B cell (primary cell): ENCODE results near the gene SOHLH1. TPM values are rescaled to one million over a fixed set of nuclear protein-coding genes. Genes with fewer than 3 reads are reported as not detected.

Experiments
- ATAC-seq: fragments of 200-7000 bp; cut with Tn5 transposase; one replicate; pipeline ENCODE4 v1.10.0; 2021; ENCODE audit warnings: low read depth, mild to moderate bottlenecking, moderate number of reproducible peaks, moderate library complexity
- CTCF ChIA-PET: fragments of 350-600 bp; sonication (Branson Sonifier 250); formaldehyde crosslinking; loops from one replicate; lab custom pipeline; 2021; ENCODE audit warnings: antibody characterized with exemption, inconsistent platforms; lab: Charles Lee
- POLR2A ChIA-PET: fragments of 350-600 bp; sonication (Branson Sonifier 250); formaldehyde crosslinking; loops from one replicate; lab custom pipeline; 2021; ENCODE audit warnings: antibody characterized with exemption; lab: Charles Lee
- DNase-seq: peaks from one replicate; pipeline ENCODE4 v3.0.0; 2013
- H2AFZ ChIP-seq: 2 replicates; pipeline ENCODE4 v1.6.1; 2012; ENCODE audit warnings: mild to moderate bottlenecking, low read depth, low read length; ENCODE audit not compliant: insufficient read depth, poor library complexity, severe bottlenecking
- H3K27ac ChIP-seq, 2 donors: 1 replicate in 1 of 2; 2 replicates in 1 of 2; pipeline ENCODE4 v1.5.1; 2012 to 2013; ENCODE audit warnings: low read length in 2 of 2, mild to moderate bottlenecking in 2 of 2, moderate library complexity in 1 of 2
- H3K27me3 ChIP-seq, 4 experiments: fragments of 200-600 bp in 1 of 4; sonication (generic) in 1 of 4; replicated peaks in 1 of 4; 1 replicate in 2 of 4; 2 replicates in 2 of 4; pipeline versions ENCODE4 v1.6.1 to v1.7.0; 2013 to 2016; ENCODE audit warnings: low read length in 3 of 4, mild to moderate bottlenecking in 2 of 4, mixed read lengths in 1 of 4, moderate library complexity in 1 of 4; ENCODE audit not compliant: insufficient read depth in 4 of 4, control insufficient read depth in 3 of 4; ENCODE audit errors: control extremely low read depth in 1 of 4
- H3K36me3 ChIP-seq, 2 experiments: replicated peaks in 1 of 2; 1 replicate in 1 of 2; 2 replicates in 1 of 2; pipeline versions ENCODE4 v1.6.1 to v1.7.1; 2013; ENCODE audit warnings: low read length in 1 of 2; ENCODE audit not compliant: insufficient read depth in 2 of 2, control insufficient read depth in 1 of 2; ENCODE audit errors: control extremely low read depth in 1 of 2, extremely low read depth in 1 of 2
- H3K4me1 ChIP-seq, 2 donors: fragments of 200-600 bp in 1 of 2; sonication (generic) in 1 of 2; 1 replicate in 1 of 2; 2 replicates in 1 of 2; pipeline versions ENCODE4 v1.5.1 to v1.6.1; 2013 to 2017; ENCODE audit warnings: low read length in 2 of 2; ENCODE audit not compliant: control insufficient read depth in 2 of 2, insufficient read depth in 2 of 2
- H3K4me2 ChIP-seq: replicated peaks from 2 replicates; pipeline ENCODE3; 2012; ENCODE audit warnings: mild to moderate bottlenecking, low read depth, low read length; ENCODE audit not compliant: poor library complexity, severe bottlenecking
- H3K4me3 ChIP-seq, 5 experiments: fragments of 200-600 bp in 1 of 5; sonication (generic) in 1 of 5; 1 replicate in 3 of 5; 2 replicates in 2 of 5; pipeline versions ENCODE4 v1.5.1 to v1.7.0; 2011 to 2016; ENCODE audit warnings: low read length in 4 of 5, mild to moderate bottlenecking in 4 of 5, low read depth in 2 of 5, control low read depth in 1 of 5, moderate library complexity in 1 of 5; ENCODE audit not compliant: insufficient read depth in 1 of 5; ENCODE audit errors: control extremely low read depth in 1 of 5, extremely low read depth in 1 of 5
- H3K79me2 ChIP-seq: fragments of 200-600 bp; sonication (generic); one replicate; pipeline ENCODE4 v1.6.0; 2016; ENCODE audit warnings: low read length; ENCODE audit not compliant: control insufficient read depth, insufficient read depth
- H3K9ac ChIP-seq: fragments of 200-600 bp; sonication (generic); 2 replicates; pipeline ENCODE4 v1.6.1; 2017; ENCODE audit warnings: mild to moderate bottlenecking, low read length, moderate library complexity
- H3K9me3 ChIP-seq, 3 donors: one replicate each; pipeline versions ENCODE4 v1.6.1 to v1.7.1; 2013; ENCODE audit warnings: low read length in 2 of 3; ENCODE audit not compliant: control insufficient read depth in 2 of 3, insufficient read depth in 1 of 3; ENCODE audit errors: control extremely low read depth in 1 of 3
- H4K20me1 ChIP-seq: 2 replicates; pipeline ENCODE4 v1.6.0; 2012; ENCODE audit warnings: mild to moderate bottlenecking, low read length; ENCODE audit not compliant: insufficient read depth, control insufficient read depth, poor library complexity, severe bottlenecking
- H3K27ac Mint-ChIP-seq: one replicate; pipeline ENCODE4 v1.8.0; 2021; ENCODE audit warnings: mixed read lengths
- H3K27me3 Mint-ChIP-seq: one replicate; pipeline ENCODE4 v1.8.0; 2021; ENCODE audit warnings: mixed read lengths
- H3K4me1 Mint-ChIP-seq: one replicate; pipeline ENCODE4 v1.8.0; 2021; ENCODE audit warnings: mixed read lengths
- H3K4me3 Mint-ChIP-seq: one replicate; pipeline ENCODE4 v1.8.0; 2021; ENCODE audit warnings: mixed read lengths
- H3K9me3 Mint-ChIP-seq: one replicate; pipeline ENCODE4 v1.8.0; 2022; ENCODE audit warnings: mixed read lengths; ENCODE audit not compliant: insufficient read depth
- EZH2 ChIP-seq: IDR thresholded peaks from 2 replicates; pipeline ENCODE4 v1.6.1; 2012; ENCODE audit warnings: borderline replicate concordance, low read depth, mild to moderate bottlenecking, moderate library complexity, low read length; ENCODE audit not compliant: insufficient read depth, poor library complexity, severe bottlenecking
- WGBS: methylation state at CpG from one replicate; pipeline ENCODE4 v1.1.5; 2013; ENCODE audit warnings: missing lambda C conversion rate; ENCODE audit not compliant: insufficient coverage; 5-methylcytosine and 5-hydroxymethylcytosine counted together
- intact Hi-C: fragments of 100-400 bp; cut with micrococcal nuclease; formaldehyde crosslinking; loops from one replicate; pipeline ENCODE4 v1.10.0; 2022
- polyA plus RNA-seq: library from polyadenylated mRNA; depleted of rRNA; stranded (reverse); fragments of >200 nt; gene quantifications from 2 replicates; pipeline ENCODE4 v1.2.3, GENCODE V29; 2012
- total RNA-seq, 2 donors: library from RNA; stranded (reverse); fragments of 120-200 nt in 1 of 2; gene quantifications; 1 replicate in 1 of 2; 2 replicates in 1 of 2; pipeline versions ENCODE4 v1.2.3 to v1.2.4, GENCODE V29; 2013 to 2022
- TF ChIP-seq, protein P1 (sequence below): fragments of 200-600 bp; IDR thresholded peaks from one replicate; pipeline ENCODE4 v1.8.0; 2022; ENCODE audit warnings: antibody characterized with exemption, mild to moderate bottlenecking

The SOHLH1 gene
- total and polyA plus RNA-seq, 2 donors (not counting 1 experiment from before 2014, with no cell fraction given): not detected

- Histone ChIP-seq H3K27ac (no peak overlapping the region), H3K27me3 (no peaks in the 10 kb centered on the region), H4K20me1 (no peaks in the 10 kb centered on the region), H3K4me1 (no peaks in the 10 kb centered on the region), H3K79me2 (no peaks in the 10 kb centered on the region), H3K4me2 (no peak overlapping the region), H3K9me3 (peaks cover 0 to 13% (median 0%) of the 10 kb centered on the region in 3 donors), H3K36me3 (no peaks in the 10 kb centered on the region), H3K9ac (no peak overlapping the region), H2AFZ (no peak overlapping the region), H3K4me3 (no peak overlapping the region)
- Mint-ChIP-seq H3K27ac (no peak overlapping the region), H3K4me1 (no peaks in the 10 kb centered on the region), H3K4me3 (no peak overlapping the region), H3K9me3 (peaks cover 3% of the 10 kb centered on the region), H3K27me3 (peaks cover 3% of the 10 kb centered on the region)
- DNase-seq (no peak), ATAC-seq (no peak)
- POLR2A ChIA-PET: no interaction called here
- intact Hi-C loops: no loop called here
- TF ChIP-seq EZH2: no peak
- TF ChIP-seq, protein P1, sequence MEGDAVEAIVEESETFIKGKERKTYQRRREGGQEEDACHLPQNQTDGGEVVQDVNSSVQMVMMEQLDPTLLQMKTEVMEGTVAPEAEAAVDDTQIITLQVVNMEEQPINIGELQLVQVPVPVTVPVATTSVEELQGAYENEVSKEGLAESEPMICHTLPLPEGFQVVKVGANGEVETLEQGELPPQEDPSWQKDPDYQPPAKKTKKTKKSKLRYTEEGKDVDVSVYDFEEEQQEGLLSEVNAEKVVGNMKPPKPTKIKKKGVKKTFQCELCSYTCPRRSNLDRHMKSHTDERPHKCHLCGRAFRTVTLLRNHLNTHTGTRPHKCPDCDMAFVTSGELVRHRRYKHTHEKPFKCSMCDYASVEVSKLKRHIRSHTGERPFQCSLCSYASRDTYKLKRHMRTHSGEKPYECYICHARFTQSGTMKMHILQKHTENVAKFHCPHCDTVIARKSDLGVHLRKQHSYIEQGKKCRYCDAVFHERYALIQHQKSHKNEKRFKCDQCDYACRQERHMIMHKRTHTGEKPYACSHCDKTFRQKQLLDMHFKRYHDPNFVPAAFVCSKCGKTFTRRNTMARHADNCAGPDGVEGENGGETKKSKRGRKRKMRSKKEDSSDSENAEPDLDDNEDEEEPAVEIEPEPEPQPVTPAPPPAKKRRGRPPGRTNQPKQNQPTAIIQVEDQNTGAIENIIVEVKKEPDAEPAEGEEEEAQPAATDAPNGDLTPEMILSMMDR: no peak
- CTCF ChIA-PET: no interaction called here
- 92% methylated on average over 9 of the region's 9 CpGs for WGBS
Observed at GRCh38 chr9:135667463-135668001, 31.7 kb downstream of the SOHLH1 start.

GRCh38 chr9:135666534-135667462 lies 32.5 kb downstream of the SOHLH1 start:
- no peaks in the 10 kb centered on the region for H3K4me1 Mint-ChIP-seq
- Histone ChIP-seq H3K9me3 (peaks cover 0 to 13% (median 0%) of the 10 kb centered on the region in 3 donors), H3K27me3 (no peaks in the 10 kb centered on the region), H4K20me1 (no peaks in the 10 kb centered on the region), H3K4me3 (no peak overlapping the region), H3K27ac (no peak overlapping the region), H3K9ac (no peak overlapping the region), H3K4me1 (no peaks in the 10 kb centered on the region), H2AFZ (no peak overlapping the region), H3K4me2 (no peak overlapping the region), H3K79me2 (no peaks in the 10 kb centered on the region), H3K36me3 (no peaks in the 10 kb centered on the region)
- peaks cover 3% of the 10 kb centered on the region for H3K9me3 Mint-ChIP-seq
- ATAC-seq (no peak), DNase-seq (no peak)
- WGBS: 88% methylated on average over 22 of the region's 29 CpGs
- ChIA-PET CTCF (no interaction called here), POLR2A (no interaction called here)
- H3K27me3 Mint-ChIP-seq: no peaks in the 10 kb centered on the region
- no peak overlapping the region for H3K4me3 Mint-ChIP-seq
- no peak for TF ChIP-seq EZH2
- TF ChIP-seq, protein P1: no peak
- H3K27ac Mint-ChIP-seq: no peak overlapping the region
- intact Hi-C loops: no loop called here
